Mammary epithelial cell (primary cell): ENCODE results near the gene WDR31.

Experiments
- CTCF ChIP-seq, 2 donors: IDR thresholded peaks in 1 of 2; conservative IDR thresholded peaks in 1 of 2; 2 replicates each; pipeline ENCODE4 v1.5.1; 2011 to 2012; ENCODE audit warnings: inconsistent platforms in 2 of 2, low read length in 2 of 2, mild to moderate bottlenecking in 2 of 2, control low read depth in 1 of 2, low read depth in 1 of 2; ENCODE audit not compliant: insufficient read depth in 1 of 2; ENCODE audit errors: extremely low read depth in 1 of 2
- EZH2 ChIP-seq: IDR thresholded peaks from 2 replicates; pipeline ENCODE4 v1.6.1; 2012; ENCODE audit warnings: low read length, inconsistent platforms, borderline replicate concordance

DNA sequence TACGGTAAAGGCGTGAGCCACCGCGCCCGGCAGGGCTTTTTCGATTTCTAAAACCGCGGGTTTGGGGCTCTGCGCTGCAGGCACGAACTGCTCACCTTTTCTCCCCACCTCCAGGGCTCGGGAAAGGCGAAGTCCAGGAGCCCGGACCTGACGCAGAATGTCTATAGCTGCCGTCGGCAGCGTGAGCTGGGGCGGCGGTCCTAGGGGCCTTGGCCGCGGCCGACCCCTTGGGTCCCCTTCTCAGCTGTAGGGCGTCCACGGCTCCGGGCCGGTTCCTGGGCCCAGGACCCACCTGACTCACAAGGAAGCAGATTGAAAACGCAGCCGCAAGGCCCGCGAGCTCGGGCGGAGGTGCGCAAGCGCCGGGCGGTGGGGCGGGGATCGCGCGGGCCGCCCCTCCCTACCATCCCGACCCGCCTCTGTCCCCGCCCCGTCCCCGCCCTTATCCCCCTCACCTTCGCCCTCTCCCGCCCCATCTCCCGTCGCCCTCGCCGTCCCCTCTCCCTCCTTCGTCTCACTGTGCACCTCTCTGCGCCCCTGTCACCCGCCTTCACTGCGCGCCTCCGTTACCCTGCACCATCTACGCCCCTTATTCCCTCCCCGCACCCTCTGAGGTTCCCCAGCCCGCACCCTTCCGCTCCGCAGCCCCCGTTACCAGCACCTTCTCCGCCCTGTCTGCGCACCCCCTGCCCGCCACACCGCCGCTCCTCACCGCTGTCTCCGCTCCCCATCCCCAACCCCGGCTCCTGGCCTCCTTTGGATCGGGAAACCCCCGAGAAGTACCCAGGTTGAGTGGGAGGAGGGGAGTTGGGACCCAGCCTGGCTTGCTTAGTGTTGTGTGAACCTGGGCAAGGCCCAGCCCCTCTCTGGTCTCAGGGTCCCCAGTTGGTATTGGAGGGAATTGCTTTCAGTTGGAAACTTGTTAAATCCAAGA, 36.8 kb upstream of the WDR31 start, which contains the start of gene HDHD3:
- TF ChIP-seq CTCF (conservative IDR thresholded peaks at IDR 0.05 in 1 of 2, IDR thresholded peaks at IDR 0.05 in 1 of 2; ENCODE audit: extremely low read depth in 1 of 2, insufficient read depth in 1 of 2, low read depth in 1 of 2, low read length in 2 of 2) (no peak), EZH2 (no peak)
